GM12873 (cell line): ENCODE measurements around the gene PAIP2.

Experiments used
- TF ChIP-seq, protein P1 (sequence below): IDR thresholded peaks from 2 replicates; pipeline ENCODE4 v1.5.1; 2012; ENCODE audit warnings: low read depth, mild to moderate bottlenecking, moderate library complexity, low read length, control low read depth; ENCODE audit not compliant: insufficient read depth; ENCODE audit errors: missing control alignments

PAIP2 gene

DNA sequence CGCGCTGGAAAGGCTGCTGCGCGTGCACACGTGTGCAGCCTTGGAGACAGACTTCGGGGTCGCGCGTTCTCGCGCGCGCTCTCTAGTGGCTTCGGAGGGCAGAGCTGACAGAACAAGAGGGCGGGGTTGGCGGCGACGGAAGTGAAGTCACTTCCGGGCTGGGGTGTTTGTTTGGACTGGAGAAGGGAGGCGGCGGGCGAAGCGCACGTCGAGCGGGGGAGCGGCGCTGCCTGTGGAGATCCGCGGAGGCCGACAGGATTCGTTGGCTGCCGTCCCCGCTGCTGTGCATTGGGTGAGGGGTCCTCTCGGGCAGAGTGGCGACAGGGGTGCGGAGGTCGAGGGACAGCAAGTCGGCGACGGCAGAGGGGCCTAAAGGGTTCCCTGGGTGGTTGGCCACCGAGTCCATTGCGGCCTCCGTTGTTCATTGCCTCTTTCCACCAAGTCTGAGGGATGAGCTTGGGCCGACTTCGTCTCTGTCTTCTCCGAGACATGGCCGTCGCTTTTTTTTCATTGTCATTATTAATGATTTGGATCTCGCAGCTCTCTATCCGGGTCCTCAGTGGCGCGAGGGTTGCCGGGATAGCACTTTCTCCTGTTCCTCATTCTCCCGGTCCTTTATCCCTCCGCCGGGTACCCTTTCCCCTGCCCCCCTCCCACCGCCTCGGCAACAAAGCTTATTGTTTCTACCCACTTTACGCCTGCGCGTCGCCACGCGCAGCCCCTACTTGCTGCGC, at the start of gene PAIP2:
TSS of gene PAIP2 (plus strand) at position 166 of the 734 bp plus-strand sequence. CDS start 21,931 bp downstream, outside the sequence.
- TF ChIP-seq, protein P1, sequence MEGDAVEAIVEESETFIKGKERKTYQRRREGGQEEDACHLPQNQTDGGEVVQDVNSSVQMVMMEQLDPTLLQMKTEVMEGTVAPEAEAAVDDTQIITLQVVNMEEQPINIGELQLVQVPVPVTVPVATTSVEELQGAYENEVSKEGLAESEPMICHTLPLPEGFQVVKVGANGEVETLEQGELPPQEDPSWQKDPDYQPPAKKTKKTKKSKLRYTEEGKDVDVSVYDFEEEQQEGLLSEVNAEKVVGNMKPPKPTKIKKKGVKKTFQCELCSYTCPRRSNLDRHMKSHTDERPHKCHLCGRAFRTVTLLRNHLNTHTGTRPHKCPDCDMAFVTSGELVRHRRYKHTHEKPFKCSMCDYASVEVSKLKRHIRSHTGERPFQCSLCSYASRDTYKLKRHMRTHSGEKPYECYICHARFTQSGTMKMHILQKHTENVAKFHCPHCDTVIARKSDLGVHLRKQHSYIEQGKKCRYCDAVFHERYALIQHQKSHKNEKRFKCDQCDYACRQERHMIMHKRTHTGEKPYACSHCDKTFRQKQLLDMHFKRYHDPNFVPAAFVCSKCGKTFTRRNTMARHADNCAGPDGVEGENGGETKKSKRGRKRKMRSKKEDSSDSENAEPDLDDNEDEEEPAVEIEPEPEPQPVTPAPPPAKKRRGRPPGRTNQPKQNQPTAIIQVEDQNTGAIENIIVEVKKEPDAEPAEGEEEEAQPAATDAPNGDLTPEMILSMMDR = peak; percentile 83

DNA sequence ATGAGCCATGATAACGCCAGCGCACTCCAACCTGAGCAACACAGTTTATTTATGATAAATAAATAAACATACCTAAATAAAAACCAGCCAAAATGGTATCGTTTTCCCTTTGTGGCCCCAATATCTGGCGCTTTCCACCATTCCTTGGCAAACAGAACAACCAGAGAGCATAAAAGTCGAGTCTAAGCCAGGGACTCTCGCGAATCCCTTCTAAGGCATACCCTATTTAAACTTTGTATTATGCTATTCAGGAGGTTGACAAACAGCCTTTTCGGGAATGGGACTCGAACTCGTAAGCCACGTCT, 48.5 kb upstream of the PAIP2 start:
- TF ChIP-seq, protein P1 = no peak

GRCh38 chr5:139293507-139294373, 47.9 kb upstream of the PAIP2 start, which contains the start of gene MATR3:
TSS of gene MATR3 (plus strand) at chr5:139293740. CDS start at chr5:139307416, 13,676 bp downstream.
- TF ChIP-seq, protein P1 = no peak

GRCh38 chr5:139294374-139295165, 47.1 kb upstream of the PAIP2 start:
- TF ChIP-seq, protein P1 = peak; percentile 22

GRCh38 chr5:139295346-139296057, 46.2 kb upstream of the PAIP2 start:
- TF ChIP-seq, protein P1 = no peak

GRCh38 chr5:139296198-139296597, 45.5 kb upstream of the PAIP2 start:
- TF ChIP-seq, protein P1 = no peak
